DOHH2 (cell line): ENCODE results near the gene ITPR2.

Experiments used
- EZH2phosphoT487 ChIP-seq: fragments of 200-600 bp; sonication (generic); IDR thresholded peaks from 2 replicates; pipeline ENCODE4 v1.6.1; 2017; ENCODE audit warnings: borderline replicate concordance, mild to moderate bottlenecking, antibody characterized with exemption, low read length, moderate library complexity, mixed read lengths
- TF ChIP-seq, protein P1 (sequence below): fragments of 200-600 bp; sonication (generic); IDR thresholded peaks from one replicate; pipeline ENCODE4 v1.5.1; 2014; ENCODE audit warnings: antibody characterized with exemption, mild to moderate bottlenecking, low read depth, low read length; ENCODE audit not compliant: poor library complexity, severe bottlenecking

DNA sequence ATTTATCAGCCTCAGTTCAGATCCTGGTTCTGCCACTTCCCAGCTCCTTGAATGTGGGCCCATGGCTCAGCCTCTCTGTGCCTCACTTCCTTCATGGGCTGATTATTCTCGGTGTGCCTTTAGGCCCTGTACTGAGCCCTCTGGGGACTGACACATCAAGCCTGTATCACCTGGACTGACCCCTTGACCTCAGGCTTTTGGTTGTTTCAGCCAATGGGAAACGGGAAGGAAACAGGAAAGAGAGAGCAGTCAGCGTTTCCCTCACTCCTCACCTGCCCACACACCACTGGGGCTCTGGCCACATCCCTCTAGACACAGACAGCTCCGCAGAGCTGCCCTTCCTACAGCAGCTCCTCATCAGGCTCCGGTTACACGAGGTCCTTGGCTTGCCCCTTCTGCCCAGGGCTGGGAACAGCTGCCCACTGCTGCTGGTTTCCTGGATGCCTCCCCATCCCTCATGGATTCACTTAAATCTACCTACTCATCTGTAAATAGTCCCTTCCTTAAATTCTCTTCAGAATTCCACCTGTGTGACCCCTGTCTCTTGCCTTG, 37.0 kb upstream of the ITPR2 start:
- TF ChIP-seq, protein P1, sequence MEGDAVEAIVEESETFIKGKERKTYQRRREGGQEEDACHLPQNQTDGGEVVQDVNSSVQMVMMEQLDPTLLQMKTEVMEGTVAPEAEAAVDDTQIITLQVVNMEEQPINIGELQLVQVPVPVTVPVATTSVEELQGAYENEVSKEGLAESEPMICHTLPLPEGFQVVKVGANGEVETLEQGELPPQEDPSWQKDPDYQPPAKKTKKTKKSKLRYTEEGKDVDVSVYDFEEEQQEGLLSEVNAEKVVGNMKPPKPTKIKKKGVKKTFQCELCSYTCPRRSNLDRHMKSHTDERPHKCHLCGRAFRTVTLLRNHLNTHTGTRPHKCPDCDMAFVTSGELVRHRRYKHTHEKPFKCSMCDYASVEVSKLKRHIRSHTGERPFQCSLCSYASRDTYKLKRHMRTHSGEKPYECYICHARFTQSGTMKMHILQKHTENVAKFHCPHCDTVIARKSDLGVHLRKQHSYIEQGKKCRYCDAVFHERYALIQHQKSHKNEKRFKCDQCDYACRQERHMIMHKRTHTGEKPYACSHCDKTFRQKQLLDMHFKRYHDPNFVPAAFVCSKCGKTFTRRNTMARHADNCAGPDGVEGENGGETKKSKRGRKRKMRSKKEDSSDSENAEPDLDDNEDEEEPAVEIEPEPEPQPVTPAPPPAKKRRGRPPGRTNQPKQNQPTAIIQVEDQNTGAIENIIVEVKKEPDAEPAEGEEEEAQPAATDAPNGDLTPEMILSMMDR, result no peak
- no peak for TF ChIP-seq EZH2phosphoT487
